Measurements from ENCODE around the gene DCX. TPM values are rescaled to one million over a fixed set of nuclear protein-coding genes. Genes with fewer than 3 reads are reported as not detected.

DCX gene
- total RNA-seq (ENCODE audit: low replicate concordance), result 21.4 and 41.4 TPM in 2 replicates
- long read RNA-seq, full-length matches to known transcripts, result 24 of 76 reads
- long read RNA-seq, partial matches to known transcripts, result 23 of 76 reads
- long read RNA-seq, other reads (novel, unspliced or antisense), result 29 of 76 reads

- Mint-ChIP-seq H3K9me3 (no peaks in the 10 kb centered on the region), H3K36me3 (peaks cover 3% of the 10 kb centered on the region), H3K27ac (peak within 1 kb of the TSS; percentile 61), H3K4me1 (ENCODE audit: unreplicated experiment) (peaks cover 27% of the 10 kb centered on the region), H3K4me3 (peak within 1 kb of the TSS; percentile 86), H3K27me3 (peaks cover 7% of the 10 kb centered on the region)
- DNase-seq (ENCODE audit: extremely low spot score, unreplicated experiment), result no peak
- TF ChIP-seq CTCF (conservative IDR thresholded peaks at IDR 0.05), result no peak
These were observed at the start of gene DCX for GRCh38 chrX:111411983-111412382. Gene DCX, minus strand, starts transcription at chrX:111412192. Its CDS starts 1,794 bp downstream, at chrX:111410398.

GRCh38 chrX:111460607-111461006, 48.6 kb upstream of the DCX start:
- H3K36me3 Mint-ChIP-seq, result no peaks in the 10 kb centered on the region
- H3K27me3 Mint-ChIP-seq, result no peaks in the 10 kb centered on the region
- no peaks in the 10 kb centered on the region for H3K9me3 Mint-ChIP-seq
- no peak overlapping the region for H3K27ac Mint-ChIP-seq
- no peak for DNase-seq (ENCODE audit: extremely low spot score, unreplicated experiment)
- H3K4me3 Mint-ChIP-seq, result no peak overlapping the region
- no peaks in the 10 kb centered on the region for H3K4me1 Mint-ChIP-seq (ENCODE audit: unreplicated experiment)
- TF ChIP-seq CTCF (conservative IDR thresholded peaks at IDR 0.05), result no peak

GRCh38 chrX:111447298-111447697, 35.3 kb upstream of the DCX start:
- Mint-ChIP-seq H3K36me3 (no peaks in the 10 kb centered on the region), H3K27me3 (peaks cover 2% of the 10 kb centered on the region), H3K4me3 (no peak overlapping the region), H3K9me3 (no peaks in the 10 kb centered on the region), H3K27ac (no peak overlapping the region), H3K4me1 (ENCODE audit: unreplicated experiment) (peaks cover 4% of the 10 kb centered on the region)
- DNase-seq (ENCODE audit: extremely low spot score, unreplicated experiment), result no peak
- TF ChIP-seq CTCF (conservative IDR thresholded peaks at IDR 0.05), result peak; percentile 74

GRCh38 chrX:111445485-111445884, 33.5 kb upstream of the DCX start:
- peak; percentile 88 for TF ChIP-seq CTCF (conservative IDR thresholded peaks at IDR 0.05)
- Mint-ChIP-seq H3K27me3 (no peaks in the 10 kb centered on the region), H3K27ac (no peak overlapping the region), H3K4me1 (ENCODE audit: unreplicated experiment) (peaks cover 12% of the 10 kb centered on the region), H3K9me3 (no peaks in the 10 kb centered on the region), H3K4me3 (no peak overlapping the region), H3K36me3 (no peaks in the 10 kb centered on the region)
- DNase-seq (ENCODE audit: extremely low spot score, unreplicated experiment), result no peak

GRCh38 chrX:111444881-111445280, 32.9 kb upstream of the DCX start:
- Mint-ChIP-seq H3K4me3 (no peak overlapping the region), H3K36me3 (no peaks in the 10 kb centered on the region)
- TF ChIP-seq CTCF (conservative IDR thresholded peaks at IDR 0.05), result no peak

GRCh38 chrX:111443946-111444345, 32.0 kb upstream of the DCX start:
- Mint-ChIP-seq H3K27ac (no peak overlapping the region), H3K27me3 (no peaks in the 10 kb centered on the region), H3K4me3 (no peak overlapping the region), H3K36me3 (no peaks in the 10 kb centered on the region), H3K9me3 (no peaks in the 10 kb centered on the region), H3K4me1 (ENCODE audit: unreplicated experiment) (peaks cover 12% of the 10 kb centered on the region)
- no peak for DNase-seq (ENCODE audit: extremely low spot score, unreplicated experiment)
- no peak for TF ChIP-seq CTCF (conservative IDR thresholded peaks at IDR 0.05)

More at GRCh38 chrX:111444881-111445280, 32.9 kb upstream of the DCX start:
- Mint-ChIP-seq H3K27me3 (no peaks in the 10 kb centered on the region), H3K27ac (no peak overlapping the region), H3K9me3 (no peaks in the 10 kb centered on the region), H3K4me1 (ENCODE audit: unreplicated experiment) (peaks cover 12% of the 10 kb centered on the region)
- DNase-seq (ENCODE audit: extremely low spot score, unreplicated experiment), result no peak

Measured in type B pancreatic cell (in vitro differentiated cells).